GM23338 (cell line): ENCODE results near the gene AKAP13. TPM values are rescaled to one million over a fixed set of nuclear protein-coding genes. Genes with fewer than 3 reads are reported as not detected.

ENCODE experiments used
- ATAC-seq: fragments of 200-7000 bp; cut with Tn5 transposase; 3 replicates; pipeline ENCODE4 v1.9.1; 2020
- DNase-seq: peaks from one replicate; pipeline ENCODE4 v3.0.0-alpha.2; 2015; ENCODE audit warnings: low spot score
- H2AFZ ChIP-seq: fragments of 200-600 bp; sonication (generic); 2 replicates; pipeline ENCODE4 v1.8.0; 2016; ENCODE audit warnings: antibody characterized with exemption, mild to moderate bottlenecking, moderate library complexity
- H3F3A ChIP-seq: fragments of 200-600 bp; sonication (generic); replicated peaks from 2 replicates; pipeline ENCODE4 v1.8.0; 2017; ENCODE audit warnings: antibody characterized with exemption, mixed run types, low read depth
- H3K27ac ChIP-seq: fragments of 200-600 bp; sonication (generic); 2 replicates; pipeline ENCODE4 v1.6.1; 2016; ENCODE audit warnings: low read depth
- H3K27me3 ChIP-seq: fragments of 200-600 bp; sonication (generic); 2 replicates; pipeline ENCODE4 v1.8.0; 2016; ENCODE audit warnings: mild to moderate bottlenecking, mixed run types, moderate library complexity; ENCODE audit not compliant: insufficient read depth
- H3K36me3 ChIP-seq: fragments of 200-600 bp; sonication (generic); 2 replicates; pipeline ENCODE4 v1.8.0; 2016; ENCODE audit warnings: mild to moderate bottlenecking; ENCODE audit not compliant: insufficient read depth
- H3K4me1 ChIP-seq: fragments of 200-600 bp; sonication (generic); 2 replicates; pipeline ENCODE4 v1.8.0; 2016; ENCODE audit warnings: mild to moderate bottlenecking, moderate library complexity; ENCODE audit not compliant: insufficient read depth
- H3K4me2 ChIP-seq: fragments of 200-600 bp; sonication (generic); 2 replicates; pipeline ENCODE4 v1.7.1; 2017; ENCODE audit warnings: mixed run types
- H3K4me3 ChIP-seq: fragments of 200-600 bp; sonication (generic); 2 replicates; pipeline ENCODE4 v1.6.1; 2016; ENCODE audit warnings: mixed run types
- H3K79me2 ChIP-seq: fragments of 200-600 bp; sonication (generic); replicated peaks from 2 replicates; pipeline ENCODE4 v1.8.0; 2017; ENCODE audit warnings: mild to moderate bottlenecking; ENCODE audit not compliant: insufficient read depth
- H3K9me2 ChIP-seq: fragments of 200-600 bp; sonication (generic); 2 replicates; pipeline ENCODE4 v1.8.0; 2017; ENCODE audit not compliant: insufficient read depth
- H4K20me1 ChIP-seq: fragments of 200-600 bp; sonication (generic); replicated peaks from 2 replicates; pipeline ENCODE4 v1.8.0; 2017; ENCODE audit warnings: mild to moderate bottlenecking; ENCODE audit not compliant: insufficient read depth
- H3K27ac Mint-ChIP-seq: 2 replicates; pipeline ENCODE4 v1.8.0; 2020; ENCODE audit warnings: inconsistent platforms, mild to moderate bottlenecking, moderate library complexity, mixed read lengths
- H3K27me3 Mint-ChIP-seq: 3 replicates; pipeline ENCODE4 v1.8.0; 2022; ENCODE audit warnings: low read depth, mild to moderate bottlenecking, moderate library complexity, mixed read lengths, inconsistent platforms; ENCODE audit not compliant: insufficient read depth, poor library complexity
- H3K36me3 Mint-ChIP-seq: 3 replicates; pipeline ENCODE4 v1.8.0; 2021; ENCODE audit warnings: low read depth, mild to moderate bottlenecking, inconsistent platforms, moderate library complexity, mixed read lengths
- H3K4me1 Mint-ChIP-seq: 3 replicates; pipeline ENCODE4 v1.8.0; 2020; ENCODE audit warnings: mild to moderate bottlenecking, inconsistent platforms, mixed read lengths
- H3K4me3 Mint-ChIP-seq: 3 replicates; pipeline ENCODE4 v1.8.0; 2021; ENCODE audit warnings: moderate library complexity, mild to moderate bottlenecking, inconsistent platforms, mixed read lengths
- H3K9me3 Mint-ChIP-seq: 3 replicates; pipeline ENCODE4 v1.8.0; 2020; ENCODE audit warnings: moderate library complexity, mild to moderate bottlenecking, inconsistent platforms, mixed read lengths
- CREB1 ChIP-seq: fragments of 250-450 bp; sonication (Bioruptor Pico); IDR thresholded peaks from 2 replicates; pipeline ENCODE4 v1.5.0; 2020; ENCODE audit warnings: low read depth, mild to moderate bottlenecking, moderate library complexity
- CTCF ChIP-seq, 2 experiments: fragments of 200-600 bp in 1 of 2; sonication (generic) in 1 of 2; conservative IDR thresholded peaks; 2 replicates each; pipeline versions ENCODE4 v1.5.1 to v1.6.1; 2016 to 2017; ENCODE audit warnings: antibody characterized with exemption in 2 of 2, low read depth in 2 of 2, mild to moderate bottlenecking in 2 of 2, moderate library complexity in 1 of 2
- EZH2 ChIP-seq: fragments of 200-600 bp; sonication (generic); IDR thresholded peaks from one replicate; pipeline ENCODE4 v1.8.0; 2017; ENCODE audit warnings: antibody characterized with exemption, mild to moderate bottlenecking, low read depth; ENCODE audit not compliant: unreplicated experiment
- NANOG ChIP-seq: IDR thresholded peaks from 2 replicates; pipeline ENCODE4 v1.6.1; 2016; ENCODE audit warnings: antibody characterized with exemption, borderline replicate concordance
- ZNF331 ChIP-seq: fragments of 250-450 bp; sonication (Bioruptor Pico); IDR thresholded peaks from 2 replicates; pipeline ENCODE4 v1.5.0; 2020; ENCODE audit warnings: low read depth, mild to moderate bottlenecking, moderate library complexity
- ZNF462 ChIP-seq: fragments of 250-450 bp; sonication (Bioruptor Pico); IDR thresholded peaks from 2 replicates; pipeline ENCODE4 v1.5.0; 2020; ENCODE audit warnings: mild to moderate bottlenecking, moderate library complexity
- polyA plus RNA-seq: library from polyadenylated mRNA; unstranded; fragments of >200 nt; fragmentation: Nextera tagmentation; extraction: Ambion mirVana; gene quantifications from 2 replicates; pipeline ENCODE4 v1.2.1, GENCODE V29; 2016
- total RNA-seq: library from RNA; depleted of rRNA; stranded (reverse); fragments of >200 nt; shearing (Covaris generic); gene quantifications from 2 replicates; pipeline ENCODE4 v1.2.3, GENCODE V29; 2014

The AKAP13 gene
- total and polyA plus RNA-seq, 2 experiments from 2014 or later: 46.2 to 60.7 TPM

GRCh38 chr15:85421116-85421925, 40.9 kb downstream of the AKAP13 start (continued):
- TF ChIP-seq ZNF462 (CRISPR knock-in tag) (no peak), ZNF331 (CRISPR knock-in tag) (no peak)

- Histone ChIP-seq H3K9me2 (no peaks in the 10 kb centered on the region), H3K79me2 (peaks cover 97% of the 10 kb centered on the region), H3F3A (no peaks in the 10 kb centered on the region), H3K27ac (no peak overlapping the region), H3K4me3 (no peak overlapping the region), H3K36me3 (no peaks in the 10 kb centered on the region), H3K4me2 (no peak overlapping the region), H3K4me1 (peaks cover 7% of the 10 kb centered on the region), H4K20me1 (peaks cover 47% of the 10 kb centered on the region), H3K27me3 (no peaks in the 10 kb centered on the region), H2AFZ (no peak overlapping the region)
- Mint-ChIP-seq H3K4me3 (no peak overlapping the region), H3K9me3 (no peaks in the 10 kb centered on the region), H3K27ac (no peak overlapping the region), H3K27me3 (peaks cover 2% of the 10 kb centered on the region), H3K36me3 (no peaks in the 10 kb centered on the region), H3K4me1 (peaks cover 9% of the 10 kb centered on the region; the same call in 2 of the 3 replicates)
- DNase-seq (no peak), ATAC-seq (no peak)
- no peak for TF ChIP-seq NANOG
- no peak for TF ChIP-seq EZH2
- no peak for TF ChIP-seq CREB1
- no peak for TF ChIP-seq CTCF (conservative IDR thresholded peaks at IDR 0.05; ENCODE audit: low read depth in 2 of 2)
- TF ChIP-seq ZNF462 (CRISPR knock-in tag): no peak
Measured at GRCh38 chr15:85422607-85423006, 42.2 kb downstream of the AKAP13 start.
